ENCODE data around the gene ARSB.
A peak's percentile ranks its signal among the peaks of the same experiment; 100 is the strongest.

The ARSB gene

GRCh38 chr5:78799266-78800017 is 185.7 kb downstream of the ARSB start:
- DNase-seq, result peak; percentile 67

DNA sequence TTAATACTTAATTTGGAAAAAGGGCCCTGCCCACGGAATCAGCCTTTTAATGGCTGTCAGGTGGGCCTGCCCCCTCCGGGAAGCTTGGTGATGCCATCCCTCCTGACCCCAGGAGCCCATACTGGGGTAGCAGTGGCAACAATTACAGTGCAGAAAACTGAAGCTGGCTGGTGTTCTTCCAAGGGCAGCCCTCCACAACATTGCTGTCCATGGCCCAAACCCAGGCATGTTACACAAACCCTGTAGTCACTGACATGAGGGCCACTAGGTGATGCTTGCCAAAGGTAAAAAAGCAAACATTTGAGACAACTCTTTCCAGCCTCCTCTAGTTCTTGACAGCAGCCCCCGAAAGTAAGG is 186.5 kb downstream of the ARSB start:
- DNase-seq, result peak; percentile 59

GRCh38 chr5:78797936-78798672 is 187.0 kb downstream of the ARSB start:
- DNase-seq, result peak; percentile 74

DNA sequence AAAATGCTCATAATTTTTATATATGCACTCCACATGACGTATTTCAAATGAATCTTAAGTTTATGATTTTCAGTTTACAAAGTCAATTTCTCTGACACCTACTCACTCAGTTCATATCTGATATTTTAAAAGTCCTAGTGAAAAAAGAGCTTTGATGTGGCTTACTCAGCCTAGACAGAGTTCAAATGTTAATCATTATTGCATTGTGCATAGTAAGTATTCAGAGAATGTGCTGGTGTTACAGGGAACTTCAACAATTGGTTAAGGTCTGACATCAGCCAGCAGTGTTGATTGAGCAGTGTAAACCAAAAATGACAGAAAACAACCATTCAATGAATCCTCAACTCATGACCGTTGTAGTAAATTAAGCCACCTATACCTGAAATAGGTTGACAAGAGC is 189.4 kb downstream of the ARSB start:
- DNase-seq, result no peak

- DNase-seq, result no peak
Observed at GRCh38 chr5:78794693-78795215, 190.4 kb downstream of the ARSB start.

DNA sequence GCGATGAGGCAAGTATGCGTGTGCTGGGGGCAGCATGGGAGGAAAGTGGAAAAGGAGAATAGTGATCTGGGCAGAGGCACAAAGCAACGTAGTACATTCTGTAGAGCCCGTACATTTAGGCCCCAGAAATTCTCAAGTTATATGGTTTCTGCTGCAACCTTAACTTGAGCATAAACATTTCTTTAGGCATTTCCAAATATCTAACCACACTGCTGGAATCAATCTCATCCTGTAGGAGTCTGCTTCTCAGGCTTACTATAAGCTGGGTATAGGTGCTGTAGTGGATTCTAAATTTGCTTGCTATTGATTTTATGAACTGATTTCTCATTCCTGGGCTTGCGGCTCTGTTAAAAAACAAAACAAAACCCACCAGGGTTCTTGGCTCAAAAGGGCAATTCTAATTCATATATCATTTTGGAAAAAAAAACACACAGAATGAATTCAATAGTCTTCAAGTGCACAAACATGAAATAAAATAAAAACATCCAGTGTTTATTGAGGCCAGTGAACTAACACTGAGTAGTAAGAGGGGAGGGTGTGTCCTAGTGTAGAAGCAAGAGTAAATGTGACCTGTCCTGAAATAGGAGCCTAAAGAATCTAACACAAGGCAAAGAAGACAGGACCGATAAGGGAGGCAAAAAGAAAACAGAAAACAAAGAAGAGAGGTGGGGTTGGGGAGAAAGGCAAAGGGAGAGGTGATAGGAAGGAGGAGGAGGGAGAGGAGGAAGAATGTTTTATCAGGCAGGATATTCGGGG is 191.0 kb downstream of the ARSB start:
- DNase-seq, result no peak

DNA sequence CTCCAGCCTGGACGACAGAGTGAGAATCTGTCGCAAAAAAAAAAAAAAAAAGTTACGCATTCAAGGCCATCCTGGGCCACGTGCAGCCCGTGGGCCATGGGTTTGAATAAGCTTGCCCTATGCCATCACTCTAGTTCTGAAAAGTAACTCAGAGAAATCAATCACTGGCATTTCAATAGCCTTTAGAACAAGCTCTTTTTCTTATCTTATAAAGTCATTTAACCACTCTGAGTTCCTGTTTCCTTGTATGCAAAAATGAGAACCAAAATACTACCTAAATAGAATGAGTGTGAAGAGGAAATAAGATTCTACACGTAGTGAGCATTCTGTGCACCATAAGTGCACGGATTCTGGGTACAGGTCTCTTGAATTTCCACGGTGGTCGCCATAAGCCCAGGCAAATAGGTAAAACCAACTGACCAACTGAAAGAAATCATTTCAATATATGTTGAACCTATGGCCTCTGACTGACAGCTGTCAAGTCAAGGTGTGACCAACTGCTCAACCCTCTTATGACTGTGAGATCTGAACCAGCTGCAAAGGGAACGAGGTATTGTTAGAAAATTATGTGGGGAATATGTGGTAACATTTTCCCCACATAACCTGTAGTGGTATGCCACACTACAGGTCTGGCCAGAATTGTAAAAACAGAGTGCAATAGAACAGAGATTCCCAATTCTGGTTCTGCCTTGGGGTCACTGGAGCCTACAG is 192.6 kb downstream of the ARSB start:
- DNase-seq, result no peak

- peak; percentile 44 for DNase-seq
Observed at GRCh38 chr5:78791501-78792100, 193.5 kb downstream of the ARSB start.

GRCh38 chr5:78787783-78788182 is 197.3 kb downstream of the ARSB start:
- DNase-seq, result no peak

GRCh38 chr5:78785454-78785853 is 199.7 kb downstream of the ARSB start:
- DNase-seq, result no peak

DNA sequence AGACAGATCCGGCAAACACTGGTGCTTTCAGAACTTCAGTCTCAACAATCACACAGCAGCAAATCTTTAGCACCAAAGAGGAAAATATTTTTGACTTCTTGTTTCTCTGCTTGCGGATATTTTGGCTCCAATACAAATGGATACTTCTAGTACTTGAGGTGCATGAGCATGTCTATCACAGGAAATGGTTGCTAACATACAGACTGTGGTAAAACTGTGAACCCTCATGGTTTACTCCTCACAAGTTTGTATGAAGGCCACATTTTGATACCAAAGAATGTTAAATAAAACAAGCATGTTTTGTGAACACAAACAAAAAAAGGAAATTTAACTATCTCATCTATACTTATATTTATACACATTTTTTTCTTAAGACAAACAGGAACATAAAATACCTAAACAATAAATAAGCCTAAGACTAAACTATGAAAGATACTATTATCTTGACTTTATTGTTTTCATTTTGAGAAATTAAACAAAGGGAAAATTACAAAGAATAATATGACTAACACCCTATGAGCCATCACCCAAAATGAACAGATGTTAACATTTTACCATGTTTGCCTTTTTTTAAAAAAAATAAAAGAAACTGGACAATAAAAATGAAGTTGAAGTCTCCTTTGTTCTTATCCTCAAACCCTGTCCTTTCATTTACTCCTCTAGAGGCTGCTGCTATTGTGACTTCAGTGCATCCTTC is 201.5 kb downstream of the ARSB start:
- DNase-seq, result no peak

DNA sequence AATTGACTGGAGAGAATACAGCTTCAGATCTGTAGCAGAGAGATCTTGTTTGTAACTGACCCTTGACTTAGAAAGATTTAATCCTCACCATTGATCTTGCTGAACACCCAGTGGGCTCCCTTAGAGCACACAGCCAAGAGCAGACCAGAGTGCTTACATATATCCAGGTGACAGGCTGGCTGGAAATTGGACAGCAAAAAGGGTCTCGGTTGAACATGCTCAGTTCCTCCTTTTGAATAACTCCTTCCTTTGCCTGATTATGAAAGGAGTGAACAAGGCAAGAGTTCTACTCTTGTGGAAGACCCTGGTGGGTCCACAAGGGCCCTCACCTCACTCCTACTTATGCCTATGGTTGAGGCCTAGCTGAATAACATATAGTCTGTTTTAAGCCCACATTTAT is 202.4 kb downstream of the ARSB start:
- DNase-seq, result no peak

GRCh38 chr5:78781611-78782286 is 203.4 kb downstream of the ARSB start:
- no peak for DNase-seq

DNA sequence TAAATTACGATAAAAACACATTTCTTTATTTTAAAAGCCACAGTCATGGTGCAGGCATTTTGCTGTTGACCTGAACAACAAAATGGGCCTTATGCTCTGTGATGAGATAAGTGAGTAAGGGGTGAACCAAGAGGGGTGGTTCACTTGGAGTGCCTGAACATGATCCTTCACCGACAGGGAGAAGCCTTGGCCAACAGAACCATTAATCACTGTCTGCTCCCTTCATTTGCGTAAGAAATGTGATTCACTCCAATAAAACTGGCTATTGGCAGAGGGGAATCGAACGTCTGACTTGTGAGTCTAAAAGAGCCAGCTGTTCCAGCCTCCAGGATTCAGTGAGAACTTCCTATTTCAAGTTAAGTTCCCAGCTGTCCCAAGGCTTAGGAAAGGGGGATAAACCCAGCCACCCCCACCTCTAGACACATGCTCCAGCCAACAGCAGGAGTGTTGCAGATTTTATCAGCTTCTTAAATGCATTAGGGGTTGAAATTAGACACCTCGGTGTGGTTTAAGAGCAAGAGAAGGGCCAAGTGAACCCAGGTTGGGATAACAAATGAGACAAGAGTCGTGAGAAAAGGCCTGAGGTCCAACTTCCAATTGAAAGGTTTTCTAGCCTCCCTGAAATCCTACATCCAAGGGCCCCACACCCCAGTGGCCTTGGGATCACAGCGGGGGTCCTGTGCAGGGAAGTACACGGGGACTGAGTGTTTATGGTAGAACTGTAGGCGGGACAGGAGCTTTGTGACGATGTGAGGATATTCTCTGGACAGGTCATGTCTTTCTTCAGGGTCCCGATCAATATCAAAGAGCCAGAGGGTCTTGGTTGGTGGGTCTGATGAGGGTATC is 205.1 kb downstream of the ARSB start:
- no peak for DNase-seq

- no peak for DNase-seq
Observed at GRCh38 chr5:78779262-78779661, 205.8 kb downstream of the ARSB start.

- DNase-seq, result no peak
Observed at GRCh38 chr5:78778538-78778937, 206.6 kb downstream of the ARSB start.

DNA sequence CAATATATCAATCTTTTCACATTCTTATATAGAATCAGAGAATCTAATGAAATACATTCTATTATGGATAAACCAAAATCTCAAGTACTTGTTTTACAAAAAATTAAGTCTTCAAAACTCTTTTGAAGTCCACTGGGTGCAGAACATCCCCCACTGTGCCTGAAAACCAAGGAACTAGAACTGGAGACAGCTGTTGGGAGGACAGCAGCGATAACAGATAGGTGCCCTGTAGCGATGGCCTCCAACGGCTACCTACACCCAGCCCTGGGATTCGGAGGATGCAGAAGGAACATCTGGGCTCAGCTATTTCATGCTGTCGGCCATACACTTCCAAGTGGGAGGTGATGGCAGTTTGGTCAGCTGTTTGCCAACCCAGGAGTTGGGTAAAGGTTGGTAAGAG is 207.2 kb downstream of the ARSB start:
- no peak for DNase-seq

DNA sequence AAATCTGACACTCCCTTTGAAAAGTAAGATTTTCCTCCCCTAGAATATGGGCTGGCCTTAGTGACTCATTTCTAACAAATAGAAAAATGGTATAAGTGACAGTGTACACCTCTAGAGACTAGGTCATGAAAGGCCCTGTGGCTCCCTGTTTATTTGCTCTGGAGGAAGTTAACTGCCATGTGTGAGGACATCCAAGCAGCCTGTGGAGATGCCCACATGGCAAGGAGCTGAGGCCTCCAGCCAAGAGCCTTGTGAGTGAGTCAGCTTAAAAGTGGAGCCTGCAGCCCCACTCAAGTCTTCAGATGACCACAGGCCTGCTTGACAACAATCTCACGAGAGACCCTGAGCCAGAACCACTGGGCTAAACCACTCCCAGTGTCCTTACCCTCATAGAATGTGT is 208.5 kb downstream of the ARSB start:
- no peak for DNase-seq

DNA sequence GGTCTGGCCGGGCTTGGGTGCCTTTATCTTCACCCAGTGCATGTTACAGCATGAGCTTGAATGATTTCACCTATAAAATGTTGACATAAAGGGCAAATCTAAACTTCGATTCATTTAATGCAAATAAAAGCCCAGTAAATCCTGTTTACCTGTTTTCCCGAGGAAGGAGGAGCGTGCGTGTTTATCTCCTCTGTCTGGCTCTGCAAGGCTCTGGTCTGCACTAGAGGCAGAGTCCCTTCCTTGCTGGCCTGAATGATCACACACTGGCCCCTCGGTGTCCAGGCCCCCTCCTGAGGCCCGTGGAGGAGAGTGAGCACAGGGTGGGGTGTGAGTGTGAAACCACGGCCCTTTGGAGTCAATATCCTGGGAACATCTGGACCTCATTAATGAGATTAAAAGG is 211.5 kb downstream of the ARSB start:
- DNase-seq, result no peak
